ENCODE measurements around the gene SREK1.

Gene SREK1

GRCh38 chr5:66232275-66232674 is 88.2 kb downstream of the SREK1 start:
- H3K9ac ChIP-seq (ENCODE audit: low read length) = no peak overlapping the region

GRCh38 chr5:66232706-66233445 is 88.8 kb downstream of the SREK1 start:
- H3K4me3 ChIP-seq (ENCODE audit: low read length) = no peak overlapping the region
- H3K9ac ChIP-seq (ENCODE audit: low read length) = no peak overlapping the region

More at GRCh38 chr5:66232275-66232674, 88.2 kb downstream of the SREK1 start:
- Histone ChIP-seq H3K9me3 (ENCODE audit: control insufficient read depth, low read length) (no peaks in the 10 kb centered on the region), H3K27me3 (ENCODE audit: control insufficient read depth, insufficient read depth, low read length) (no peaks in the 10 kb centered on the region), H3K4me3 (ENCODE audit: low read length) (no peak overlapping the region), H3K4me1 (ENCODE audit: control insufficient read depth, insufficient read depth, low read length) (no peaks in the 10 kb centered on the region), H3K36me3 (ENCODE audit: control insufficient read depth, insufficient read depth, low read length) (no peaks in the 10 kb centered on the region)

More at GRCh38 chr5:66232706-66233445, 88.8 kb downstream of the SREK1 start:
- Histone ChIP-seq H3K4me1 (ENCODE audit: control insufficient read depth, insufficient read depth, low read length) (no peaks in the 10 kb centered on the region), H3K36me3 (ENCODE audit: control insufficient read depth, insufficient read depth, low read length) (no peaks in the 10 kb centered on the region), H3K9me3 (ENCODE audit: control insufficient read depth, low read length) (no peaks in the 10 kb centered on the region), H3K27me3 (ENCODE audit: control insufficient read depth, insufficient read depth, low read length) (no peaks in the 10 kb centered on the region)

Data from mucosa of stomach (tissue), 1 donor.